Measurements from ENCODE around the gene CTDP1. TPM values are rescaled to one million over a fixed set of nuclear protein-coding genes. Genes with fewer than 3 reads are reported as not detected.

The CTDP1 gene
- total and polyA plus RNA-seq, 5 donors from 2014 or later, result 12.9 to 59.7 (median 16.7) TPM

- Mint-ChIP-seq H3K36me3 (peaks cover 38% of the 10 kb centered on the region), H3K27me3 (no peaks in the 10 kb centered on the region), H3K4me1 (no peaks in the 10 kb centered on the region), H3K9me3 (peaks cover 3 to 35% (median 10%) of the 10 kb centered on the region in 7 donors), H3K27ac (no peak overlapping the region), H3K4me3 (no peak overlapping the region)
- Histone ChIP-seq H3K27me3 (ENCODE audit: control insufficient read depth, insufficient read depth, low read length) (no peaks in the 10 kb centered on the region), H3K4me3 (ENCODE audit: low read depth, low read length) (no peak overlapping the region), H3K4me1 (ENCODE audit: control insufficient read depth, insufficient read depth, low read length, poor library complexity, severe bottlenecking) (no peaks in the 10 kb centered on the region), H3K9me3 (ENCODE audit: control insufficient read depth in 2 of 2, low read length in 2 of 2) (peaks cover 3 to 6% of the 10 kb centered on the region in 2 experiments), H3K36me3 (ENCODE audit: control insufficient read depth, insufficient read depth, low read length) (peaks cover 28% of the 10 kb centered on the region), H3K27ac (ENCODE audit: insufficient read depth, low read length, poor library complexity, severe bottlenecking) (no peak overlapping the region)
- ATAC-seq (ENCODE audit: low read depth in 2 of 2) (no peak), DNase-seq (no peak)
Measured at GRCh38 chr18:79756826-79757225, 77.2 kb downstream of the CTDP1 start.

GRCh38 chr18:79760348-79760747, 80.7 kb downstream of the CTDP1 start:
- no peaks in the 10 kb centered on the region for H3K27me3 ChIP-seq (ENCODE audit: control insufficient read depth, insufficient read depth, low read length)
- ATAC-seq (ENCODE audit: low read depth in 2 of 2) (no peak), DNase-seq (no peak)
- Mint-ChIP-seq H3K27me3 (no peaks in the 10 kb centered on the region), H3K9me3 (peaks cover 1 to 43% (median 11%) of the 10 kb centered on the region in 7 donors), H3K4me1 (no peaks in the 10 kb centered on the region), H3K36me3 (peaks cover 17% of the 10 kb centered on the region), H3K27ac (no peak overlapping the region), H3K4me3 (no peak overlapping the region)
- H3K4me3 ChIP-seq (ENCODE audit: low read depth, low read length), result no peak overlapping the region
- H3K9me3 ChIP-seq (ENCODE audit: control insufficient read depth in 2 of 2, low read length in 2 of 2), result peaks cover 3 to 13% of the 10 kb centered on the region in 2 experiments
- H3K27ac ChIP-seq (ENCODE audit: insufficient read depth, low read length, poor library complexity, severe bottlenecking), result no peak overlapping the region
- H3K36me3 ChIP-seq (ENCODE audit: control insufficient read depth, insufficient read depth, low read length), result peaks cover 4% of the 10 kb centered on the region
- no peaks in the 10 kb centered on the region for H3K4me1 ChIP-seq (ENCODE audit: control insufficient read depth, insufficient read depth, low read length, poor library complexity, severe bottlenecking)

- no peak overlapping the region for H3K27ac ChIP-seq (ENCODE audit: insufficient read depth, low read length, poor library complexity, severe bottlenecking)
- no peak for ATAC-seq (ENCODE audit: low read depth in 2 of 2)
- peaks cover 3 to 13% of the 10 kb centered on the region in 2 experiments for H3K9me3 ChIP-seq (ENCODE audit: control insufficient read depth in 2 of 2, low read length in 2 of 2)
- no peak overlapping the region for H3K4me3 ChIP-seq (ENCODE audit: low read depth, low read length)
- DNase-seq, result no peak
- Mint-ChIP-seq H3K4me3 (peak overlapping the region in 1 of 4 donors; percentile 1), H3K27ac (no peak overlapping the region), H3K4me1 (no peaks in the 10 kb centered on the region), H3K36me3 (peaks cover 13% of the 10 kb centered on the region), H3K27me3 (no peaks in the 10 kb centered on the region), H3K9me3 (peaks cover 1 to 43% (median 11%) of the 10 kb centered on the region in 7 donors)
- no peaks in the 10 kb centered on the region for H3K27me3 ChIP-seq (ENCODE audit: control insufficient read depth, insufficient read depth, low read length)
- no peaks in the 10 kb centered on the region for H3K36me3 ChIP-seq (ENCODE audit: control insufficient read depth, insufficient read depth, low read length)
- H3K4me1 ChIP-seq (ENCODE audit: control insufficient read depth, insufficient read depth, low read length, poor library complexity, severe bottlenecking), result no peaks in the 10 kb centered on the region
Measured at GRCh38 chr18:79760881-79761280, 81.3 kb downstream of the CTDP1 start.

- Histone ChIP-seq H3K4me3 (ENCODE audit: low read depth, low read length) (no peak overlapping the region), H3K27ac (ENCODE audit: insufficient read depth, low read length, poor library complexity, severe bottlenecking) (no peak overlapping the region), H3K4me1 (ENCODE audit: control insufficient read depth, insufficient read depth, low read length, poor library complexity, severe bottlenecking) (no peaks in the 10 kb centered on the region), H3K36me3 (ENCODE audit: control insufficient read depth, insufficient read depth, low read length) (no peaks in the 10 kb centered on the region), H3K9me3 (ENCODE audit: control insufficient read depth in 2 of 2, low read length in 2 of 2) (peaks cover 5 to 21% of the 10 kb centered on the region in 2 experiments), H3K27me3 (ENCODE audit: control insufficient read depth, insufficient read depth, low read length) (peaks cover 2% of the 10 kb centered on the region)
- no peaks in the 10 kb centered on the region for H3K27me3 Mint-ChIP-seq
- no peaks in the 10 kb centered on the region for H3K4me1 Mint-ChIP-seq
- DNase-seq (no peak), ATAC-seq (ENCODE audit: low read depth in 2 of 2) (no peak)
- H3K9me3 Mint-ChIP-seq, result peaks cover 2 to 38% (median 10%) of the 10 kb centered on the region in 7 donors
- H3K36me3 Mint-ChIP-seq, result no peaks in the 10 kb centered on the region
- H3K4me3 Mint-ChIP-seq, result no peak overlapping the region
- H3K27ac Mint-ChIP-seq, result no peak overlapping the region
Measured at GRCh38 chr18:79763407-79763806, 83.8 kb downstream of the CTDP1 start.

- H3K27me3 ChIP-seq (ENCODE audit: control insufficient read depth, insufficient read depth, low read length), result peaks cover 2% of the 10 kb centered on the region
- no peaks in the 10 kb centered on the region for H3K36me3 Mint-ChIP-seq
- no peaks in the 10 kb centered on the region for H3K4me1 Mint-ChIP-seq
- no peak overlapping the region for H3K27ac ChIP-seq (ENCODE audit: insufficient read depth, low read length, poor library complexity, severe bottlenecking)
- no peak overlapping the region for H3K4me3 ChIP-seq (ENCODE audit: low read depth, low read length)
- H3K9me3 ChIP-seq (ENCODE audit: control insufficient read depth in 2 of 2, low read length in 2 of 2), result peaks cover 5 to 16% of the 10 kb centered on the region in 2 experiments
- H3K4me1 ChIP-seq (ENCODE audit: control insufficient read depth, insufficient read depth, low read length, poor library complexity, severe bottlenecking), result no peaks in the 10 kb centered on the region
- DNase-seq, result no peak
- no peak overlapping the region for H3K27ac Mint-ChIP-seq
- no peak overlapping the region for H3K4me3 Mint-ChIP-seq
- ATAC-seq (ENCODE audit: low read depth in 2 of 2), result no peak
- peaks cover 1 to 34% (median 10%) of the 10 kb centered on the region in 7 donors for H3K9me3 Mint-ChIP-seq
- no peaks in the 10 kb centered on the region for H3K36me3 ChIP-seq (ENCODE audit: control insufficient read depth, insufficient read depth, low read length)
- H3K27me3 Mint-ChIP-seq, result no peaks in the 10 kb centered on the region
Measured at GRCh38 chr18:79764131-79764530, 84.5 kb downstream of the CTDP1 start.

- H3K9me3 ChIP-seq (ENCODE audit: control insufficient read depth in 2 of 2, low read length in 2 of 2), result peaks cover 5 to 15% of the 10 kb centered on the region in 2 experiments
- H3K27me3 ChIP-seq (ENCODE audit: control insufficient read depth, insufficient read depth, low read length), result peaks cover 2% of the 10 kb centered on the region
- no peaks in the 10 kb centered on the region for H3K4me1 ChIP-seq (ENCODE audit: control insufficient read depth, insufficient read depth, low read length, poor library complexity, severe bottlenecking)
- no peak overlapping the region for H3K27ac ChIP-seq (ENCODE audit: insufficient read depth, low read length, poor library complexity, severe bottlenecking)
- no peaks in the 10 kb centered on the region for H3K36me3 ChIP-seq (ENCODE audit: control insufficient read depth, insufficient read depth, low read length)
- Mint-ChIP-seq H3K27ac (peak overlapping the region in 1 of 3 donors; percentile 56), H3K27me3 (no peaks in the 10 kb centered on the region), H3K36me3 (no peaks in the 10 kb centered on the region), H3K4me1 (no peaks in the 10 kb centered on the region), H3K9me3 (peaks cover 0 to 32% (median 9%) of the 10 kb centered on the region in 7 donors), H3K4me3 (no peak overlapping the region)
- no peak overlapping the region for H3K4me3 ChIP-seq (ENCODE audit: low read depth, low read length)
- ATAC-seq (ENCODE audit: low read depth in 2 of 2) (no peak), DNase-seq (no peak)
Measured at GRCh38 chr18:79765491-79766245, 86.1 kb downstream of the CTDP1 start.

- H3K9me3 ChIP-seq (ENCODE audit: control insufficient read depth in 2 of 2, low read length in 2 of 2), result peaks cover 5 to 15% of the 10 kb centered on the region in 2 experiments
- DNase-seq (no peak), ATAC-seq (ENCODE audit: low read depth in 2 of 2) (no peak)
- H3K36me3 Mint-ChIP-seq, result no peaks in the 10 kb centered on the region
- no peaks in the 10 kb centered on the region for H3K4me1 ChIP-seq (ENCODE audit: control insufficient read depth, insufficient read depth, low read length, poor library complexity, severe bottlenecking)
- no peaks in the 10 kb centered on the region for H3K27me3 Mint-ChIP-seq
- no peaks in the 10 kb centered on the region for H3K36me3 ChIP-seq (ENCODE audit: control insufficient read depth, insufficient read depth, low read length)
- no peak overlapping the region for H3K4me3 ChIP-seq (ENCODE audit: low read depth, low read length)
- no peak overlapping the region for H3K27ac Mint-ChIP-seq
- no peak overlapping the region for H3K27ac ChIP-seq (ENCODE audit: insufficient read depth, low read length, poor library complexity, severe bottlenecking)
- no peak overlapping the region for H3K4me3 Mint-ChIP-seq
- peaks cover 0 to 30% (median 7%) of the 10 kb centered on the region in 7 donors for H3K9me3 Mint-ChIP-seq
- no peaks in the 10 kb centered on the region for H3K4me1 Mint-ChIP-seq
- peaks cover 2% of the 10 kb centered on the region for H3K27me3 ChIP-seq (ENCODE audit: control insufficient read depth, insufficient read depth, low read length)
Measured at GRCh38 chr18:79766308-79766707, 86.7 kb downstream of the CTDP1 start.

- no peaks in the 10 kb centered on the region for H3K4me1 Mint-ChIP-seq
- no peak overlapping the region for H3K27ac Mint-ChIP-seq
- no peak overlapping the region for H3K4me3 Mint-ChIP-seq
- Histone ChIP-seq H3K27me3 (ENCODE audit: control insufficient read depth, insufficient read depth, low read length) (peaks cover 2% of the 10 kb centered on the region), H3K4me3 (ENCODE audit: low read depth, low read length) (no peak overlapping the region), H3K9me3 (ENCODE audit: control insufficient read depth in 2 of 2, low read length in 2 of 2) (peaks cover 5 to 8% of the 10 kb centered on the region in 2 experiments), H3K27ac (ENCODE audit: insufficient read depth, low read length, poor library complexity, severe bottlenecking) (no peak overlapping the region), H3K36me3 (ENCODE audit: control insufficient read depth, insufficient read depth, low read length) (no peaks in the 10 kb centered on the region), H3K4me1 (ENCODE audit: control insufficient read depth, insufficient read depth, low read length, poor library complexity, severe bottlenecking) (no peaks in the 10 kb centered on the region)
- no peaks in the 10 kb centered on the region for H3K27me3 Mint-ChIP-seq
- DNase-seq (no peak), ATAC-seq (ENCODE audit: low read depth in 2 of 2) (no peak)
- no peaks in the 10 kb centered on the region for H3K36me3 Mint-ChIP-seq
- H3K9me3 Mint-ChIP-seq, result peaks cover 0 to 21% (median 1%) of the 10 kb centered on the region in 7 donors
Measured at GRCh38 chr18:79768745-79769144, 89.1 kb downstream of the CTDP1 start.
